ENCODE data around the gene PPP1R9B.

PPP1R9B gene

GRCh38 chr17:50194140-50194933, 43.9 kb upstream of the PPP1R9B start:
- H3K9me3 ChIP-seq (ENCODE audit: insufficient read depth, low read length, severe bottlenecking): no peaks in the 10 kb centered on the region
- no peak overlapping the region for H3K4me3 ChIP-seq (ENCODE audit: low read depth in 1 of 2, low read length in 2 of 2)
- H4K20me1 ChIP-seq (ENCODE audit: insufficient read depth, low read length): peaks cover 3% of the 10 kb centered on the region
- H3K36me3 ChIP-seq (ENCODE audit: insufficient read depth, low read length): no peaks in the 10 kb centered on the region
- H3K27me3 ChIP-seq (ENCODE audit: insufficient read depth, low read length, poor library complexity): peaks cover 26% of the 10 kb centered on the region
- no peak overlapping the region for H3K9ac ChIP-seq (ENCODE audit: low read depth, low read length)
- H2AFZ ChIP-seq (ENCODE audit: low read depth, low read length): no peak overlapping the region
- TF ChIP-seq, protein P1, sequence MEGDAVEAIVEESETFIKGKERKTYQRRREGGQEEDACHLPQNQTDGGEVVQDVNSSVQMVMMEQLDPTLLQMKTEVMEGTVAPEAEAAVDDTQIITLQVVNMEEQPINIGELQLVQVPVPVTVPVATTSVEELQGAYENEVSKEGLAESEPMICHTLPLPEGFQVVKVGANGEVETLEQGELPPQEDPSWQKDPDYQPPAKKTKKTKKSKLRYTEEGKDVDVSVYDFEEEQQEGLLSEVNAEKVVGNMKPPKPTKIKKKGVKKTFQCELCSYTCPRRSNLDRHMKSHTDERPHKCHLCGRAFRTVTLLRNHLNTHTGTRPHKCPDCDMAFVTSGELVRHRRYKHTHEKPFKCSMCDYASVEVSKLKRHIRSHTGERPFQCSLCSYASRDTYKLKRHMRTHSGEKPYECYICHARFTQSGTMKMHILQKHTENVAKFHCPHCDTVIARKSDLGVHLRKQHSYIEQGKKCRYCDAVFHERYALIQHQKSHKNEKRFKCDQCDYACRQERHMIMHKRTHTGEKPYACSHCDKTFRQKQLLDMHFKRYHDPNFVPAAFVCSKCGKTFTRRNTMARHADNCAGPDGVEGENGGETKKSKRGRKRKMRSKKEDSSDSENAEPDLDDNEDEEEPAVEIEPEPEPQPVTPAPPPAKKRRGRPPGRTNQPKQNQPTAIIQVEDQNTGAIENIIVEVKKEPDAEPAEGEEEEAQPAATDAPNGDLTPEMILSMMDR (IDR thresholded peaks at IDR 0.05; ENCODE audit: borderline replicate concordance, extremely low read depth, low read length, poor library complexity, severe bottlenecking): no peak
- no peak for TF ChIP-seq EZH2 (IDR thresholded peaks at IDR 0.05; ENCODE audit: borderline replicate concordance, low read depth, low read length, severe bottlenecking)
- DNase-seq: no peak
- H3K79me2 ChIP-seq (ENCODE audit: insufficient read depth, low read length): no peaks in the 10 kb centered on the region
- no peak overlapping the region for H3K27ac ChIP-seq (ENCODE audit: low read length)
- H3K4me1 ChIP-seq (ENCODE audit: insufficient read depth, low read length): no peaks in the 10 kb centered on the region
- ATAC-seq (ENCODE audit: insufficient read depth, low read depth): no peak
- H3K4me2 ChIP-seq (ENCODE audit: insufficient read depth, low read length): no peak overlapping the region

DNA sequence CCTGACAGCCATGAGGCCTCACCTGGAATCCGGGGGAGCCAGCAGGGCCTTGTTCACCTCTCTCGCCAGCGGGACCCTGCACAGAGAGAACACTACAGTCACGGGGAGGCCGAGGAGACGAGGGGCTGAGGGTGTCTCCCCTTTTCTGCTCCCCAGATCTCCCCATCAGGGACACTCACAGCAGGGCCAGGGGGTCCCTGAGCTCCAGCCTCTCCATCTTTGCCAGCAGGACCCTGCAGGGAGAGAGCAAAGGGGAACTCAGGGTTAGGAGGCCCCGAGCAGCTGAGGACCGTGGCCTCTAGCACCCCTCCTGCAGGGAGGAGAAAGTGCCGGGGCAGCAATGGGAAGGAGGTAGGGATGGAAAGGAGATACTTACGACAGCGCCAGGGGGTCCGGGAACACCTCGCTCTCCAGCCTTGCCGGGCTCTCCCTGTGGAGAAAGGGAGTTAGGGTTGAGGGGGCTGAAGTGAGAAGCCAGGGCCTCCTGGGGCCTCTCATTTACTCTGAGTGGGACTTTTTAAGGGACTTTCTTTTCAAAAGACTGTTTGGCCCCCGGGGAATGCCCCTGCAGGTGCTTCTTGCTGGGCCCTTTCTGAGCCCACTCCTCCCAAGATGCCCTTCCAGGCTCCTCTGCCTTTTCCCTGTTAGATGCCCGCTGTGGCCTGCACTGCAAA, 42.3 kb upstream of the PPP1R9B start:
- Histone ChIP-seq H3K9ac (ENCODE audit: low read depth, low read length) (no peak overlapping the region), H2AFZ (ENCODE audit: low read depth, low read length) (no peak overlapping the region), H3K79me2 (ENCODE audit: insufficient read depth, low read length) (no peaks in the 10 kb centered on the region), H3K4me3 (ENCODE audit: low read depth in 1 of 2, low read length in 2 of 2) (no peak overlapping the region), H3K4me2 (ENCODE audit: insufficient read depth, low read length) (no peak overlapping the region), H3K4me1 (ENCODE audit: insufficient read depth, low read length) (no peaks in the 10 kb centered on the region), H3K36me3 (ENCODE audit: insufficient read depth, low read length) (no peaks in the 10 kb centered on the region), H4K20me1 (ENCODE audit: insufficient read depth, low read length) (peaks cover 3% of the 10 kb centered on the region), H3K27me3 (ENCODE audit: insufficient read depth, low read length, poor library complexity) (peaks cover 21% of the 10 kb centered on the region), H3K9me3 (ENCODE audit: insufficient read depth, low read length, severe bottlenecking) (no peaks in the 10 kb centered on the region), H3K27ac (ENCODE audit: low read length) (no peak overlapping the region)
- no peak for ATAC-seq (ENCODE audit: insufficient read depth, low read depth)
- TF ChIP-seq, protein P1 (IDR thresholded peaks at IDR 0.05; ENCODE audit: borderline replicate concordance, extremely low read depth, low read length, poor library complexity, severe bottlenecking): no peak
- TF ChIP-seq EZH2 (IDR thresholded peaks at IDR 0.05; ENCODE audit: borderline replicate concordance, low read depth, low read length, severe bottlenecking): no peak
- no peak for DNase-seq

GRCh38 chr17:50192144-50192617, 41.7 kb upstream of the PPP1R9B start:
- Histone ChIP-seq H3K9ac (ENCODE audit: low read depth, low read length) (no peak overlapping the region), H4K20me1 (ENCODE audit: insufficient read depth, low read length) (peaks cover 3% of the 10 kb centered on the region), H3K4me1 (ENCODE audit: insufficient read depth, low read length) (no peaks in the 10 kb centered on the region), H3K79me2 (ENCODE audit: insufficient read depth, low read length) (no peaks in the 10 kb centered on the region), H3K27ac (ENCODE audit: low read length) (no peak overlapping the region), H3K27me3 (ENCODE audit: insufficient read depth, low read length, poor library complexity) (peaks cover 24% of the 10 kb centered on the region), H3K9me3 (ENCODE audit: insufficient read depth, low read length, severe bottlenecking) (no peaks in the 10 kb centered on the region), H3K36me3 (ENCODE audit: insufficient read depth, low read length) (no peaks in the 10 kb centered on the region), H3K4me3 (ENCODE audit: low read depth in 1 of 2, low read length in 2 of 2) (no peak overlapping the region), H2AFZ (ENCODE audit: low read depth, low read length) (no peak overlapping the region), H3K4me2 (ENCODE audit: insufficient read depth, low read length) (no peak overlapping the region)
- DNase-seq (no peak), ATAC-seq (ENCODE audit: insufficient read depth, low read depth) (no peak)
- no peak for TF ChIP-seq EZH2 (IDR thresholded peaks at IDR 0.05; ENCODE audit: borderline replicate concordance, low read depth, low read length, severe bottlenecking)
- TF ChIP-seq, protein P1 (IDR thresholded peaks at IDR 0.05; ENCODE audit: borderline replicate concordance, extremely low read depth, low read length, poor library complexity, severe bottlenecking): no peak
